ENCODE measurements around the gene ARMC8. TPM values are rescaled to one million over a fixed set of nuclear protein-coding genes. Genes with fewer than 3 reads are reported as not detected.

Gene ARMC8
- total RNA-seq, 4 donors from 2014 or later: 65.2 to 138 (median 77.1) TPM

DNA sequence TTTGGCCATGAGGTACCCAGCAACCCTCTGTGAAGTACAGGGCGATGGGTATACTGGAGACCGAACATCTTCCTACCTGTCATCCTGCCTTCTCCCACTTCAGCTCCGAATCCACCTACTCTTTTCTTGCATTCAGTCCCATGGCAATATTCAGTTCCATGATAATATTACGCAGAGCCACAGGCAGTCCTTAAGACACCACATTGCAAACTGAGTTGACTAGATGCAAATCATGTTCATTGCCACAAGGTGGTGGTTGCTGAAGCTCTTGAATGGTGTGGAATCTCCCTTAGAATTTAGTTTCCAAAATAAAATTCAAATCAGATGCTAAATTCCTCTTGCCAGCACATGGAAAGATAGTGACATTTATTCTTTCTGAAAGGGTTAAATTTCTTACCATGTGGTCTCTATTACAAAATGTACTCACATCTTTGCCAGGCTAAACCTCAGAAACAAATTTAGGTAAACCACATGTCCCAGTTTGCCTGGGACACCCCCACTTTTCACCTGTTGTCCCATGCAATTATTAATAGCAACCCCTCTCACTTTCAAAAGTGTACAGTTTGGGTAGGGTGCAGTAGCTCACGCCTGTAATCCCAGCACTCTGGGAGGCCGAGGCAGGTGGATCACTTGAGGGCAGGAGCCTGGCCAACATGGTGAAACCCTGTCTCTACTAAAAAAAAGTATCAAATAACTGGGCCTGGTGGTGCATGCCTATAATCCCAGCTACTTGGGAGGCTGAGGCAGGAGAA lies 144.2 kb downstream of the ARMC8 start:
- TF ChIP-seq, protein P1, sequence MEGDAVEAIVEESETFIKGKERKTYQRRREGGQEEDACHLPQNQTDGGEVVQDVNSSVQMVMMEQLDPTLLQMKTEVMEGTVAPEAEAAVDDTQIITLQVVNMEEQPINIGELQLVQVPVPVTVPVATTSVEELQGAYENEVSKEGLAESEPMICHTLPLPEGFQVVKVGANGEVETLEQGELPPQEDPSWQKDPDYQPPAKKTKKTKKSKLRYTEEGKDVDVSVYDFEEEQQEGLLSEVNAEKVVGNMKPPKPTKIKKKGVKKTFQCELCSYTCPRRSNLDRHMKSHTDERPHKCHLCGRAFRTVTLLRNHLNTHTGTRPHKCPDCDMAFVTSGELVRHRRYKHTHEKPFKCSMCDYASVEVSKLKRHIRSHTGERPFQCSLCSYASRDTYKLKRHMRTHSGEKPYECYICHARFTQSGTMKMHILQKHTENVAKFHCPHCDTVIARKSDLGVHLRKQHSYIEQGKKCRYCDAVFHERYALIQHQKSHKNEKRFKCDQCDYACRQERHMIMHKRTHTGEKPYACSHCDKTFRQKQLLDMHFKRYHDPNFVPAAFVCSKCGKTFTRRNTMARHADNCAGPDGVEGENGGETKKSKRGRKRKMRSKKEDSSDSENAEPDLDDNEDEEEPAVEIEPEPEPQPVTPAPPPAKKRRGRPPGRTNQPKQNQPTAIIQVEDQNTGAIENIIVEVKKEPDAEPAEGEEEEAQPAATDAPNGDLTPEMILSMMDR (IDR thresholded peaks at IDR 0.05; ENCODE audit: low read depth): no peak

DNA sequence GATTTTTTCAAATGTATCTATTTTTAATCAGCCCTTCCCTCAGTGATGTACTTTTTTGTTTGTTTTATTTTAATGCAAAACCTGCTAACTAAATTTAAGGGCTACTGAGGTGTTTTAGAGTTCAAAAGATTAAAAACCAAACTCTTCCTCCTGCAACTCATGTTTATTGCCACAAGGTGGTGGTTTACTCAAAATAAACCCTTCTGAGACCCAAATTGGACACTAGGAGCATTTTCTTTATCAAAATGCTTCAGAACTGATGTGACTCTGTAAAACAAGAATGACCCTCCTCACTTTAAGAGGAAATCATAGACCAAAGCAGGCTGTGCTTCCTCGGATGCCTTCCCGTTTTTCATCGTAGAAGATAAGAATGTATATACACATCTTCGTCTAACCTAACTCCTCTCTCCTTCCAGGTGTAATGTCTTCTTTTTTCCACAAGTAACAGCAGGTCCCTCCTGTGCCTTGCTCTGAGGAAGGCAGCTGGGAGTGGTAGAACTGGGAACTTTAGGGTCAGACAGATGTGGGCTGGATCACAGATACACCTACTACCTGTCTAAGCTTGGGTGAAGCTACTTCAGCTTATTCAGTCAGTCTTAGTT lies 145.5 kb downstream of the ARMC8 start:
- TF ChIP-seq, protein P1 (IDR thresholded peaks at IDR 0.05; ENCODE audit: low read depth): no peak

GRCh38 chr3:138334608-138335007 lies 147.5 kb downstream of the ARMC8 start:
- TF ChIP-seq, protein P1 (IDR thresholded peaks at IDR 0.05; ENCODE audit: low read depth): no peak

DNA sequence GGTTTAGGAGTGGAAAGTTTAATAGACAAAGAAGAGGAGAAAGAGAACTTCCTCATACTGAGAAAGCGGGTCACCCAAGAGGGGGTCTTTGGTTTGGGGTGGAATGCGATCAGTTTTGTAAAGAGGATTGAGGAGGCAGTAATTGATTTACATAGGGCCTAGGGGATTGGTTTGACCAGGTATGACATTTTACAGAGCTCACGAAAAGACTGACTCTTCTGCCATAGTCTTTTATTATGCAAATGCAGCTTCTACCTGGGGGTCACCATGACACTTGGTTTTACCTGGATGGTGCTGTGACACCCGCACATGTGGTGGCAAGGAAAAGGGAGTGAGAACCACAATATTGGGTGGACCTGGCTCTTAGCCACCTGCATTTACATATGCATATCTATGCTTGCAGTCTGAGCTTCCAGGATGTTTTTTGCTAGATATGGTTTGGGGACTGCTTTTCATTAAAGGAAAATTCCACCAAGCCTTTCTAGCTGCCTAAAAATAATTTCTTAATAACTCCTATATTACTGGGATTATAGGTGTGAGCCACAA lies 149.4 kb downstream of the ARMC8 start:
- TF ChIP-seq, protein P1 (IDR thresholded peaks at IDR 0.05; ENCODE audit: low read depth): no peak

DNA sequence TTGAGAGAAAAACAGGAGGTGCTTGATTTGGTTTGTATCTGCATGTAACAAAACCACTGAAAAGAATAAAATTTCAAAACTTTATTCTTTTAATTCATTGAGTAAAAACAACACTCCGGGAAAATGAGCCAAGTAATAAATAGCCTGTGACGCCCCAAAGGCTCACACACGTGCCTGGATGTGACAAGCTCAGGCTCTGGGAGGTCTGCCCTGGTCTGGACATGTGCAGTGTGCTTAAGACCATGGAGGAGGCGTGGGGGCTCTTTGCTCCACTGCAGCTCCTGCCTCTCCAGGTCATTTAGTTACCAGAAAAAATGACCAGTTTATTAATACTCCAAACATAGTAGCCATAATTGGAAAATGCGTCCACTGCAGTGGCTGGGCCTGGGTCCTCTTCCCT lies 151.1 kb downstream of the ARMC8 start:
- TF ChIP-seq, protein P1 (IDR thresholded peaks at IDR 0.05; ENCODE audit: low read depth): no peak

DNA sequence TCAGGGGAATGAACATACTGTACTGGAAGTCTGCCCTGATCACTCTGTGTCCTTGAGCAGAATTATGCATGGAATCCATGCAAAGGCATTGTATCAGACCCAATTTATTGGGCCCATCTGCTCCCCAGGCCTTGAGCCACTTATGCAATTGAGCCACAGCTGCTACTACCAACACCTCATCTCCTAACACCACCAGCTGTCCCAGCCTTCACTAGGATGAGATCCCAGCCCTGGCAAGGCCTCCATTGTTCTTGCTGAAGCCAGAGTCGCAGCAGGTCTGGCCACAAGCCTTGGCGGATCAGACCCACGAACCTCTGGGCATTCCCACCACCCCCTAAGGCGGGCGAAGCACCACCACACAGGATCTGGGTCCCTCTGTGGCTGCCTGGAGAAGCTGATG lies 151.7 kb downstream of the ARMC8 start:
- TF ChIP-seq, protein P1 (IDR thresholded peaks at IDR 0.05; ENCODE audit: low read depth): no peak

DNA sequence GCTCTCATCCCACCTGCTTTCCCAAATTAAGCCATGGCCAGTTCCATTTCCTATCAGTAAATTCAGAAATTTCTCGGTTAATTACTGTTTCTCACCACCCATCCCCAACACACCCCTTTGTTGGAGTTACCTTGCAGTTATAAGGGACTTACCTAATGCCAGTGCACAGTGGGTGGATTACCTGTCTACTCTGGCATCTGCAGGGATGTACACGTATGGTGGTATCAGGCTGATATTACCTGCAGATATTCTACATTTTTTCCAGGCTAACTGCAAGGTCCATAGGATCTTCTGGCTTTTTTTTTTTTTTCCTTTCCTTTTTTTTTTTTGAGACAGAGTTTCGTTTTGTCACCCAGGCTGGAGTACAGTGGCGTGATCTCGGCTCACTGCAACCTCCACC lies 153.4 kb downstream of the ARMC8 start:
- TF ChIP-seq, protein P1 (IDR thresholded peaks at IDR 0.05; ENCODE audit: low read depth): no peak
